ENCODE data around the gene PRKCB. TPM values are rescaled to one million over a fixed set of nuclear protein-coding genes. Genes with fewer than 3 reads are reported as not detected.

The PRKCB gene
- polyA plus RNA-seq, 1 experiment: not detected

DNA sequence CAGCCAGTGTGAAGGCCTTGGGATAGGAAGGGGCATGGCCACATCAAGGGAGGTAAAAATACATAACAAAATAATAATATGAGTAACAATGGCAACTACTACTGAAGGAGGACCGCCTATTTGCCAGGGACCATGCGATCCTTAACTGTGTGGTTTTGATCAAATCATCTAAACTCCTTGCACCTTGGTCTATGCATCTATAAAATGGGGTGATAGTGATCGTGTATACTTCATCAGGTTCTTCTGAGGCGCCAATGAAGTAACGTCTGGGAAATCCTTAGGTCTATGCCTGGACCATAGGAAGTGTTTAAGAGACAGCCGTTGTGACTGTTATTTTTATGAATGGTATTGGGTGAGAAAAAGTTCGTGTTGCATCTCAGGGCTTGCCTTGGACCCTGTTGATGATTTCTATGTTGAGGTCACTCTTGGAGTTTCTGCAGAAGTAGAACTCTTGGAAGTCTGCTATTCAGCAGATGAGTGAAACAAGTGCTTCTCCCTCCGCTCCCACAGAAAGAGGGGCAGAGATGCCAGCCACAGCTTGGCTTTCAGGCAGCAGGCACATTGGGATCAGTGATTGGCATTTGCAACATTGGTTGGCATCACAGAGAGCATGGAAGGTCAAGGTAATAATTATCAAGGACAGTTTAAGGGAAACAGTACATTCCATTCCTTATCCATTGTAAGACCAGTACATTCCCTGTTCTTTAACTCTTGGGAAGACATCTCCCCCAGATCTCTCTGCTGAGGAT lies 63.1 kb downstream of the PRKCB start:
- DNase-seq (ENCODE audit: low read depth): no peak
- Histone ChIP-seq H3K36me3 (ENCODE audit: control insufficient read depth, insufficient read depth, low read length) (no peaks in the 10 kb centered on the region), H3K27me3 (ENCODE audit: control insufficient read depth, insufficient read depth, low read length) (no peaks in the 10 kb centered on the region), H3K4me3 (ENCODE audit: low read depth, low read length) (no peak overlapping the region)
- POLR2A ChIA-PET: no interaction called here
- TF ChIP-seq, protein P1, sequence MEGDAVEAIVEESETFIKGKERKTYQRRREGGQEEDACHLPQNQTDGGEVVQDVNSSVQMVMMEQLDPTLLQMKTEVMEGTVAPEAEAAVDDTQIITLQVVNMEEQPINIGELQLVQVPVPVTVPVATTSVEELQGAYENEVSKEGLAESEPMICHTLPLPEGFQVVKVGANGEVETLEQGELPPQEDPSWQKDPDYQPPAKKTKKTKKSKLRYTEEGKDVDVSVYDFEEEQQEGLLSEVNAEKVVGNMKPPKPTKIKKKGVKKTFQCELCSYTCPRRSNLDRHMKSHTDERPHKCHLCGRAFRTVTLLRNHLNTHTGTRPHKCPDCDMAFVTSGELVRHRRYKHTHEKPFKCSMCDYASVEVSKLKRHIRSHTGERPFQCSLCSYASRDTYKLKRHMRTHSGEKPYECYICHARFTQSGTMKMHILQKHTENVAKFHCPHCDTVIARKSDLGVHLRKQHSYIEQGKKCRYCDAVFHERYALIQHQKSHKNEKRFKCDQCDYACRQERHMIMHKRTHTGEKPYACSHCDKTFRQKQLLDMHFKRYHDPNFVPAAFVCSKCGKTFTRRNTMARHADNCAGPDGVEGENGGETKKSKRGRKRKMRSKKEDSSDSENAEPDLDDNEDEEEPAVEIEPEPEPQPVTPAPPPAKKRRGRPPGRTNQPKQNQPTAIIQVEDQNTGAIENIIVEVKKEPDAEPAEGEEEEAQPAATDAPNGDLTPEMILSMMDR (IDR thresholded peaks at IDR 0.05; ENCODE audit: insufficient read depth, low read depth, low read length): no peak
- CTCF ChIA-PET: no interaction called here

DNA sequence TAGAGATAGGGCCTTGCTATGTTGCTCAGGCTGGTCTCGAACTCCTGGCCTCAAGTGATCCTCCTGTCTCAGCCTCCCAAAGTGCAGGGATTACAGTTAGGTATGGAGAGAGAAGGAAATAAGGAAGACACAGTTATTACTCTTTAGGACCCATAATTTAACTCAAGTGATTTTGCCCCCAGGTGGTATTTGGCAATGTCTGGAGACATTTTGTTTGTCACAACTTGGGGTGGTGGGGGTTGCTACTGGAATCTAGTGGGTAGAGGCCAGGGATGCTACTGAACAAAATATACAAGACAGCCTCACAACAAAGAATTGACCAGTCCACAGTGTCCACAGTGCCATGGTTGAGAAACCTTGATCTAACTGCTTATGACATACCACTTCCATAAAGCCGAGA lies 64.1 kb downstream of the PRKCB start:
- ChIA-PET POLR2A (no interaction called here), CTCF (no interaction called here)
- no peak for DNase-seq (ENCODE audit: low read depth)
- no peaks in the 10 kb centered on the region for H3K27me3 ChIP-seq (ENCODE audit: control insufficient read depth, insufficient read depth, low read length)
- no peaks in the 10 kb centered on the region for H3K36me3 ChIP-seq (ENCODE audit: control insufficient read depth, insufficient read depth, low read length)
- TF ChIP-seq, protein P1 (IDR thresholded peaks at IDR 0.05; ENCODE audit: insufficient read depth, low read depth, low read length): no peak
- no peak overlapping the region for H3K4me3 ChIP-seq (ENCODE audit: low read depth, low read length)

DNA sequence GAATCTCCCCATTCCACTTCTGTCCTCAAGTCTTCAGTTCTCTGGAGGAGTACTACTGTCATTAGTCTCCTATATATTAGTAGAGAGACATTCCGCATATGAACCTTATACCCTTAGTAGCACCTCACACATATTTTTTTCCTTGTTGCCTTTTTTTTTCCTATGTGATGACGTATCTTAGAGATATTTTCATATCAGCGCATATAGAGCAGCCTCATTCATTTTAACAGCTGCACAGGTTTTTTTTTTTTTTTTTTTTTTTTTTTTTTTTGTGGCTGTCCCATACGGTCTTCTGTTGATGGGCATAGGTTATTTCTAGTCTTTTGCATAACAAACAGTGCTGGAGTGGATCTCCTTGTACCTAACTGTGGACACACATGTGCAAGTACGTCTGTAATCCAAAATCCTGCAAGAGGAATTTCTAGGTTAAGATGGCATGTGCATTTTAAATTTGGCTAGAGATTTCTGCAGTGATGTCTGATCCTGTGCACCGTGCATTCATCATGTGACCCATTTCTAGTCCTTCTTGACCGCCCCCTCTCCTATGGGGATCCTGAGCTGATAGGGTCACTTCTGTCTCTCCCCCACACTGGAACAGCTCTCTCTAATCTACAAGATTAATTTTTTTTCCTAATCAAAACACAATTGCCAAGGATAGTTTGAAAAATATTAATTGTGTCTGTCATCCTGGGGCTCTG lies 64.8 kb downstream of the PRKCB start:
- TF ChIP-seq, protein P1 (IDR thresholded peaks at IDR 0.05; ENCODE audit: insufficient read depth, low read depth, low read length): no peak
- ChIA-PET POLR2A (no interaction called here), CTCF (interaction anchor here (0.6 kb wide), 1 partner anchor 23 kb away, joined by 3 read pairs; no protein-coding TSS in a partner anchor)
- Histone ChIP-seq H3K27me3 (ENCODE audit: control insufficient read depth, insufficient read depth, low read length) (no peaks in the 10 kb centered on the region), H3K4me3 (ENCODE audit: low read depth, low read length) (no peak overlapping the region), H3K36me3 (ENCODE audit: control insufficient read depth, insufficient read depth, low read length) (no peaks in the 10 kb centered on the region)
- no peak for DNase-seq (ENCODE audit: low read depth)

DNA sequence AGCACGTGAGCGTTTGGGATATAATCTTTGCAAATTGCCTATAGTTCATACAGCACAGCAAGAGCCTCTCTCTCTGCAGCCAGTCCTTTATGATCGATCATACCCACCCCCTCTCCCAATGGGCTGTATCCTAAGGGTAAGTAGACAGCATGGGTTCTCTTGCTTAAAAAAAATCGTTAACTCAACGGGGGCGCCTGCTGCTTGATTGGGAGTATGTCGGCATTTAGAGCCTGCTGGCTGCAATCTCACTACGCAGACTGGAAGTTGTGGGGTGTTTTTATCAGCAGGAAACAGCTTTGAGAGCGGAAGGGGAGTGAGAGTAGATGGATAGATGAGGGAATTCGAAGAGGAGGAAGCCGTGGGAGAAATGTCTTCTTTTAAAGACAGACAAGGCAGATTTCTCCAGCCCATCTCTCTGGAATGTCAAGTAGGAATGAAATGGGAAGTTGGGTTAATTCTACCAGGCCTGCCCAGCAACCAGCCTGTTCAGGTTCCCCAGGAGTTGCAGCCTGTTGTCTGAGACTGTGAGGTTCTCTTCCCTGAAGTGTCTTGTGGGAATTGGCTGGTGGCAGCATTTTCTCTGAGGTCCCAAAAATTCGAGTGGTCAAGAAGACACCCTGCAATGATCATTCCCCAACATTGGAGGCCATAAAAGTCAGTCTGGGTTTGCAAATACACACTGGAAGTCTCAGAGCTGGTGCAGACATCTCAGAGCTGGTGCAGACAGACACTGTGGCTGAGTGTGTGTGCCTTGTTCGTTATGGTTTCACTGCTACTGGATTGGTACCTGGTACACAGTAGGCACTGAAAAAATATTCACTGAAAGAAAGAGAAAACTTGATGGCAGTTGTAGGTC lies 65.6 kb downstream of the PRKCB start:
- DNase-seq (ENCODE audit: low read depth): no peak
- no peaks in the 10 kb centered on the region for H3K36me3 ChIP-seq (ENCODE audit: control insufficient read depth, insufficient read depth, low read length)
- H3K27me3 ChIP-seq (ENCODE audit: control insufficient read depth, insufficient read depth, low read length): no peaks in the 10 kb centered on the region
- no peak overlapping the region for H3K4me3 ChIP-seq (ENCODE audit: low read depth, low read length)
- ChIA-PET CTCF (interaction anchor here (0.6 kb wide), 1 partner anchor 22 kb away, joined by 3 read pairs; no protein-coding TSS in a partner anchor), POLR2A (no interaction called here)
- TF ChIP-seq, protein P1 (IDR thresholded peaks at IDR 0.05; ENCODE audit: insufficient read depth, low read depth, low read length): no peak

All from BJ (cell line).